ENCODE results near the gene ARF1.
"Not testable (repeated sequence)": the region's sequence is repeated elsewhere in the genome, so short reads cannot be mapped to it uniquely, and the experiment has no call there.

ARF1 gene

GRCh38 chr1:228100822-228101613 is 18.5 kb downstream of the ARF1 start:
- DNase-seq (ENCODE audit: low read depth in 4 of 4, low spot score in 1 of 4), result no peak

GRCh38 chr1:228101614-228101993 is 19.1 kb downstream of the ARF1 start:
- no peak for DNase-seq (ENCODE audit: low read depth in 4 of 4, low spot score in 1 of 4)

- peak in 1 of 4 experiments; percentile 40 for DNase-seq (ENCODE audit: low read depth in 4 of 4, low spot score in 1 of 4)
These were observed 19.7 kb downstream of the ARF1 start for GRCh38 chr1:228101994-228102790.

DNA sequence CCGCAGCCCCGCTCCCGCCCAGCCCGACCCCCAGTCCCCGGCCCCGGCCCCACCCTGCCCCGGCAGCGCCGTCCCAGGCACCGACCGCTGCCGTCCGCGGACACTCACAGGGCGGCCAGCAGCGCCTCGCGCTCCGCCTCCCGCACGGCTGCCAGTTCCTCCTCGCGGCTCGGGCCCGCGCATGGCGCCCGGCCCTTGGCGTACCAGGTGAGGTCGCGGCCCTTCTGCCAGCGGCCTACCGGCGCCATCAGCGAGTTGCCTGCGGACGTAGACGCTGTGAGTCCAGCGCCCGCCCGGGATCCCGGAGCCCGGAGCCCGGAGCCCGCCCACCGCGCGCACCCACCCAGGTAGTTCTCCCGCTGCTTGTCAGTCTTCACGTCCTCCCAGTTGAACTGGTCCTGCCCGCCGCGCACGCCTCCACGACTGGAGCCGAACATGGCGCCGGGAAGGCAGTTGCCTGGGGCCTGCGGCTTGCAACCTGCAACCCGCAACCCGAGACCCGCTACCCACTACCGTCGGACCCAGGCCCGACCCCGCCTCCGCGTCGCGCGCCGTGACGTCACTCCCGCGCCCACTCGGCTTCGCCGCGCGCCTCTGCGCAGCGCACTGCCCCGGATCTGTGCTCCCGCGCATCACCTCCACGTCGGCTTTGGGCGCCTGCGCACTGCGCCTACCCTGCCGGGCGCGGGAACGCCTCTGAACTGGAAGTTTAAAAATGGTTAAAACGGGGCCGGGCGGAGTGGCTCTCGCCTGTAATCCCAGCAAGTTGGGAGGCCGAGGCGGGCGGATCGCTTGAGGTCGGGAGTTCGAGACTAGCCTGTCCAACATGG is 20.5 kb downstream of the ARF1 start, which contains the start of gene C1orf35:
Gene C1orf35 (minus strand): TSS at position 535 of the 830 bp plus-strand sequence. CDS start 98 bp downstream, at position 437.
- peak; percentile 91 to 96 (median 92) for DNase-seq (ENCODE audit: low read depth in 4 of 4, low spot score in 1 of 4)

DNA sequence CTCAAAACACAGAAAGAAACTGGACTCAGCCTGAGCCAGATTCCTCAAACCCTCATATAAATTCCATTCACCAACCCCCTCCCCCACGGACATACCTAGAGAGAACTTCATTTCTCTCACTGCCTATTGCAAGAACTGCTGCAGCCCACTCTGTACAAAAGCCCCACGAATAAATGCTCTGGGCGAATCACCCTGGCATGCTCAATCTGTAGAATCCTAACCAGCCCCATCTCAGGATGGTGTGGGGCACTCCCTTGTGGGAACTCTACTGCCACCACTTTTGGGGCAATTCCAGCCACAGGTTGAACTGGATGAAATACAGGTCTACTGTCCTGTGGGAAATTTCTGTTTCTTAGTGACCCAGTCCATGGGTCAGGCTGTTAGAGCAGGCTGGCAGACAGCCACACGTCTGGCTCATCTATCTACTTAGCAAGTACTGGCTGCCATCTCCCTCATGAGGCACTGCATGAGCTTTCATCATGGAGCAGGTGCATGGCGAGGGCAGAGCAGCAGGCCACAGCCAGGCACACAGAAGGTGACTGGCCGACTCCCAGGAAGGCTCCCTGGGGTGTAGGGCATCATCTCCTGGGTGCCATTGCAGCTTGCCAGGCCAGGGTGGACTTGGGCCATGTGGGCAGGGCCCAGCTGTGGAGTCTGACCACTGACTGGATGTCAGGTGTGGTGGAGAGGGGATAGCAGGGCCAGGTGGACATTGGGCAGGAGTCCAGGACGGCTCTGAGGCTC is 22.2 kb downstream of the ARF1 start:
- no peak for DNase-seq (ENCODE audit: low read depth in 4 of 4, low spot score in 1 of 4)

DNA sequence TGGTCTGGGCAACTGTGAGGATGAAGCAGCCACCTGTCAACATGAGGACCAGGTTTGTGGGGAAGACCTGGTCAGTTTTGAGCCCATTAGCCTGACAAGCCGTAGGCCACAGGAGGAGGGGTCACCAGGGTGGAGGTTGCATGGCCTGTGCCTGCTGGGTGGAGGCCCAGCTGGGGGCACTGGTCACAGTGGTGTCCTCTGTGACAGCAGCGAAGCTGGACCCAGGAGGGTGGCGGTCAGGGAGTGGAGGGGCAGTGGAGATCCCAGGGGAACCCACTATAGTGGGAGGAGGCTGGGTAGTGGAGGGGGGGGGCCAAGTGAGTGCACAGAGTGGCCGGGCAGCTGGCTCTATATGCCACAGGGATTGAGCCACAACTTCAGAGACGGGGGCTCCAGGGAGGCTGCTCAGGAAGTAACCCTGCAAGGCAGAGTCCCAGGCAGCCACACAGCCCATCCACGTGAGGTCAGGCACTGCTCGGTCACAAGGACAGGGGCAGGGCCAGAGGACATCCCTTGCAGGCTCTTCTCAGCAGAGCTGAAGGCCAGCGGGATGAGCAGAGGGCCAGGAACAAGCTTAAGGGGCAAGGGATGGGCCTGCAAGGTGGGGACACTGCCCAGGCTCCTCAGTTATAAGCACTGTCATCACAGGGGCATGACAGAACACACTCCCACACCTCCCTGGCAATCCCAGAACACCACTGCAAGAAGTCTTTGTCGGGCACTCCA is 22.9 kb downstream of the ARF1 start:
- DNase-seq (ENCODE audit: low read depth in 4 of 4, low spot score in 1 of 4), result no peak

DNA sequence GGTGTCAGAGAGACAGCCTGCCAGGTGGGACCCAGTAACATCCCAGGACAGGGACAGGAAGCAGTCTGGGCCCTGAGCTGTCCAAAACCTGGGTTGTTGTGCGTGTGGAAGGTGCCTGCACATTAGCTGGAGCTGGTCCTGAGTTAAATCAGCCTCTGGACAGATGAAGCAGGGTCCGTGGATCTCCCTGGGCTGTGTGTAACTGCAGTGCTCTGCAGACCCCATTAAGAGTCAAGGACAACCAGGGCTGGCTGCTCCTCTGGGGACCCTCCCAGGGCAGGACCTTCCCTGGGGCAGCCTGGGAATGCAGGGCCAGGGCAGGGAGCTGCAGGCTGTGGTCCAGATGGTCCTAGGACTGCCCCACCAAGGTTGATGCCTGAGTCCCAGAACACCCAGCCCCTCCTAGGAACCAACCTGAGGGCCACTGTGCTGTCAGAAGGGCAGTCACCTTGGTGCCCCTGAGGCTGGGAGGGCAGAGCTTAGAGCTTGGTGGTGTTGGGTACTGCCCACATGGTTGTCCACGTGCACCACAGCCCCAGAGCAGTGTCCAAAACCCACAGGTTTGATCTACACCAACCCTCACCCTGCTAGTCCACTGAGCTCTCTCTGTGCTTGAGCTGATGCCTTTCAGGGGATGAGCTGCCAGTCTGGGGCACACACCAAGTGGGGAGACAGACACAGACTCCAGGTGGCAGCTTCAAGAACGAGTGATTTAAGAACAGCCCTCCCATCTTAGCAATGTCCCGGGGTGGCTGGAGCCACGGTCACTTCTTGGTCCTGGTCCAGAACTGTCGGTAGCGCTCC is 23.7 kb downstream of the ARF1 start:
- DNase-seq (ENCODE audit: low read depth in 4 of 4, low spot score in 1 of 4), result no peak

GRCh38 chr1:228106800-228107054 is 24.2 kb downstream of the ARF1 start:
- DNase-seq (ENCODE audit: low read depth in 4 of 4, low spot score in 1 of 4), result no peak

GRCh38 chr1:228107636-228108035 is 25.1 kb downstream of the ARF1 start:
- no peak for DNase-seq (ENCODE audit: low read depth in 4 of 4, low spot score in 1 of 4)

DNA sequence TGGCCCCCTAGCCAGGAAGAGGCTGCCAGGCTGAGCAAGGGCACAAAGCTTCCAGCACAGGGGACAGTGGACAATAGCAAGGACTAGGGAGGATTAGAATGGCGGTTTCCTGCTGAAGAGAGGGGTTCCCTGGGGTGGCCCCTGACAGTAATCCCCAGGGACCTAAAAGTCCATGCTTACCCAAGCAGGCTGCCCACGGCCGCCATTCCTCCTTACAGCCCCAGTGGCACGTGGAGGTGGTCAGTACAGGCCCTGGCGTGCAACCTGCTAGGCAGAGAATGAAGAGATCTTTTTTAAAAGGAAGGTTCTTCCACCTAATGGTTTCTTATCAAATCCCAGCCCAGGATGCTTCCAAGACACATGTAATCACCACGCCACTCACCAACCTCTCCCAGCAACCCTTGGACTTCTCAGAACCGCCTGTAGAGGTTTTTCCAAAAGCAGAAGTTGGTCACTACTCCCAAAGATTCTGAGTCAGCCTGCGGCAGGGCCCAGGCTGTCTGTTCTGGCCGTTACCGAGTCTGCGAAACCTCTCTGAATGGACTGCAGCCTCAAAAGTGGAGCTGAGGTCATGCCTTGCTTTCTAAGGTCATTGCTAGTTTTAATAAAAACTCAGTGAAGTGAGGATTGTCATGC is 25.7 kb downstream of the ARF1 start:
- DNase-seq (ENCODE audit: low read depth in 4 of 4, low spot score in 1 of 4), result no peak

GRCh38 chr1:228108742-228109072 is 26.2 kb downstream of the ARF1 start:
- DNase-seq (ENCODE audit: low read depth in 4 of 4, low spot score in 1 of 4), result no peak

DNA sequence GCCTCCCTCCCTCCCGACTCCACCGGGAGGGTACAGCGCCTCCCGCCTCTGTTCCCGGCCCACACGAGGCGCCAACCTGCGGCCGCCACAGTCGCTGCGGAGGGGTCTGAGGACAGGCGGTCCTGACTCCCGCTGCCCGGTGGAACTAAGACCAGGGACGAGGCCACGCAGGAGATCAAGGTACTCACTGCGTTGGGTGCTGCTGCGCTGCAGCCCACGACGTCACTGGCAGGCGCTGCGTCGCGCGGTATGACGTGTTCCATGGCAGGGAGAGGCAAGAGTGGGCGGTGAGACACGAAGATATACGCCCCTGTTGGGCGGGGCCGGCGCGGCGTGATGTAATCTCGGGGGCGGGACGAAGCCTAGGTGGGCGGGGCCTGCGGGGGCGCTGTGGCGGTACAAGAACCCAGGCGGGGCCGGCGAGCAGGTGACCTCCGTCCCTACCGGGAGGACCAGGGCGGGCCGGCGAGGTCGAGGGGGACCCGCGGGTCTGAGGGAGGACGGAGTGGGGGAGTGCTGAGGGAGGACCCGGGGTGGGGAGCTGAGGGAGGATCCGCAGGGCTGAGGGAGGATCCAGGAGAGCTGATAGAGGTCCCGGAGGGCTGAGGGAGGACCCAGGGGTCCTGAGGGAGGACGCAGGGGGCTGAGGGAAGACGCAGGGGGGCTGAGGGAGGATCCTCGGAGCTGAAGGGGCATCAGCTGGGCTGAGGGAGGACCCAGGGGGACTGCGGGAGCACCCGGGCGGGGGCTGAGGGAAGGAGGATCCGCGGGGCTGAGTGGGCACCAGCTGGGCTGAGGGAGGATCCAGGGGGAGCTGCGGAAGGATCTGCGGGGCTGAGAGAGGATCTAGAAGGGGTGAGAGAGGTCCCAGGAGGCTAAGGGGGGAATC is 26.8 kb downstream of the ARF1 start, which contains the start of gene MRPL55:
Gene MRPL55 (minus strand): TSS at position 227 of the 889 bp plus-strand sequence. CDS start 1,039 bp downstream, outside the sequence.
- DNase-seq (ENCODE audit: low read depth in 4 of 4, low spot score in 1 of 4), result peak; percentile 94 to 99 (median 96)

- no peak for DNase-seq (ENCODE audit: low read depth in 4 of 4, low spot score in 1 of 4)
These were observed 27.5 kb downstream of the ARF1 start for GRCh38 chr1:228109962-228110488.

DNA sequence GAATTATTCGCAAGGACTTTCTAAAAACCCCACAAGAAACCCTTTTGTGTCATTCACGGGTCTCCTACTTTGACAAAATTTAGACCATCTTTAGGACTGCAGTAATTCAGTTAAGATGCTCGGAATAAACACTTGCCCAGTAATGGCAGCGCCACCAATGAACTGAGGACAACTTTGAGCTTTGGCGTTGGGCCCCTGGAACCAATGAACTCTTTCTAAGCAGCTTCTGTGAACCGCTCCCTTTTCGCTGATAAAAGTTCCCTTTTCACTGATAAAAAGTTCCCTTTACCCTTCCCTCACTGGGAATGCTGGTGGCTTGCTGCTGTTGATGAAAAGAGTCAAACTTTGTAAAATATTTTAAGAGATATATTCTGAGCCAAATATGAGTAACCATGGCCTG is 28.0 kb downstream of the ARF1 start:
- DNase-seq (ENCODE audit: low read depth in 4 of 4, low spot score in 1 of 4), result no peak

DNA sequence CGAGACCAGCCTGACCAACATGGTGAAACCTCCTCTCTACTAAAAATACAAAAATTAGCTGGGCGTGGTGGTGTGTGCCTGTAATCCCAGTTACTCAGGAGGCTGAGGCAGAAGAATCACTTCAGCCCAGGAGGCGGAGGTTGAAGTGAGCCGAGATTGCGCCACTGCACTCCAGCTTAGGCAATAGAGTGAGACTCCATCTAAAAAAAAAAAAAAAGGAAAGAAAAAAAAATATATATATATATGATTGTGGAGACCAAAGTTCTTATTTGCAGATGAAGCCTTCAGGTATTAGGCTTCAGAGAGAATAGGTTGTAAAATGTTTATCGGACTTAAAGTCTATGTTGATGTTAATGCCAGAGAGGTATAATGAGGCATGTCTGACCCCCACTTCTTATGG is 28.8 kb downstream of the ARF1 start:
- DNase-seq (ENCODE audit: low read depth in 4 of 4, low spot score in 1 of 4), result not testable (repeated sequence)

DNA sequence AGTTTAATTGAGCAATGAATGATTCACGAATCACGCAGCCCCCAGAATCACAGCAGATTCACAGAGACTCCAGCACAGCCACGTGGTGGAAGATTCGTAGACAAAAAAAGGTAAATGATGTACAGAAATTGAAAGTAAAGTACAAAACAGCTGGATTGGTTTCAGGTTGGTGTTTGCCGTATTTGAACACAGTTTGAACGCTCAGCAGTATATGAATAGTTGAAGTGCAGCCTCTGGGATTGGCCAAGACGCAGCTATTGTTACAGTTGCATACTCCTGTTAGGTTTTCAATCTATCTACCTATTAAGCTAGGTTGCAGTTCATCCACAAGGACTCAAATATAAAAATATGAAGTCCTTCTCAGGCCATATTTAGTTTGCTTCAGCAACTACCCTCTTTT is 29.7 kb downstream of the ARF1 start:
- no peak for DNase-seq (ENCODE audit: low read depth in 4 of 4, low spot score in 1 of 4)

- no peak for DNase-seq (ENCODE audit: low read depth in 4 of 4, low spot score in 1 of 4)
These were observed 30.1 kb downstream of the ARF1 start for GRCh38 chr1:228112617-228113016.

DNA sequence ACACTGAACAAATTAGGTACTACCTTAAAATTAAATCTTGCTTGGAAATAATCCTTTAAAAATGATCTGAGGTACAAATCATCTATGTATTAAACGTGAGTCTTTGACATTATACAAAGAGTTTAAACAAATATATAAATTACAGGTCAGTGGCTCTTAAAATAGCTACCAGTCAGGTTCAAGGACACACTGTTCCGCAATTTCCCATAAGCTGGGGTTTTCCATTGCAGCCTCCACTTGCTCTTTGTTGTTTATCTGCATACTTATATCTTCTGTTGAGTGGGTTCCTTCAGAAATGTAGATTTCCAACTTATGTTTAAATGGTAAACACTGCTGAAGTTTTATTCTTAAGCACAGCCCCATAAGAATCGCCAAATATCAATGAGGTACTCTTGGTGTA is 32.3 kb downstream of the ARF1 start:
- no peak for DNase-seq (ENCODE audit: low read depth in 4 of 4, low spot score in 1 of 4)
